Putamen (tissue), 1 donor: Measurements from ENCODE around the gene ELOB.

Experiments
- DNase-seq: peaks from one replicate; pipeline ENCODE4 v3.0.0-alpha.2; 2016; ENCODE audit warnings: low spot score

ELOB gene

DNA sequence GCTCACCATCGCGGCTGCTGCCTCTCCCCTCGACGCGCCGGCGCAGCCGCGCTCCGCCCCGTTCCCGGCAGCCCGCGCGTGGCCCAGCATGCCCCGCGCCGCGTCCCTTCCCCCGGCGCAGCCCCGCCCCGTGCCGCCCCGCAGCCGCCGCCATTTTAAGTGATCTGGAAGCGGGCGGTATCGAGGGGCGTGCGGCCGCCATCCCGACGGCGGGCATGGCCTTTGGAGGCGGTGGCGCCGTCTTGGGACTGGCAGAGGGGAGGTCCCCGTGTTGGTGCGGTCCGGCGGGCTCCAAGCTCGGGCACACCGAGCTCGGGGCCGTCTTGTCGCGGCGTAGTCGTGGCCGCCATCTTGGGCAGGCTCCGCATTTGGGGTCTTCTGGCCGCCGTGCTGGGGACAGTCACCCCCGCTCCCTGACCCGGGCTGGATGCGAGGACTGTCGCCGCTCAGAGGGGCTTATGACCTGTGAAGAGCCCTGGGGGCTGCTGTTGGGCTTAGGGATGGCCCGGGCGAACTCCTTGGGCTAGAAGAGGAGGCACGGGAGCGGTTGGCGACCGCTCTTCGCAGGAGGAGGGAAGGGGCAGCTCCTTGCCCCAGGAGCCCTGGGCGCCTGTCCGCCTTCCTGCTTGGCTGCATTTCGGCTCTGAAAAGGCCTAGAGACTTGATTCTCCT, at the start of gene ELOB:
Gene ELOB (minus strand): TSS at position 50 of the 672 bp plus-strand sequence. CDS start 41 bp downstream, at position 9.
- DNase-seq: peak; percentile 84

DNA sequence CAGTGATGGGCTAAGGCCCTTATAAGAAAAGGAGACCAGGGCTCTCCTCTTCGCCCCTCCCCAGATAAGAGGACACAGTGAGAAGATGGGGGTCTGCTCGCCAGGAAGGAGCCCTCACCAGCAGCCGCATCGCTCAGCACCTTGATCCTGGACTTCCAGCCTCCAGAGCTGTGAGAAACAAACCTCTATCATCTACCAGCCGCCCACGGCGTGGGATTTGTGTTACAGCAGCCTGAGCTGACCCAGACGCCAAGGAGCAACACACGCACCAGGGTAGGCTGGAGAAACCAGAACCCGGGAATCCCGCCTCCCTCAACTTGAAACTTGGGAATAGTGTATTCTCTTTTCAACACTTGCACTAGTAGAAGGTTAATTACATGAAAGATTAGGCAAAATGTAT, 48.8 kb upstream of the ELOB start:
- DNase-seq: no peak

DNA sequence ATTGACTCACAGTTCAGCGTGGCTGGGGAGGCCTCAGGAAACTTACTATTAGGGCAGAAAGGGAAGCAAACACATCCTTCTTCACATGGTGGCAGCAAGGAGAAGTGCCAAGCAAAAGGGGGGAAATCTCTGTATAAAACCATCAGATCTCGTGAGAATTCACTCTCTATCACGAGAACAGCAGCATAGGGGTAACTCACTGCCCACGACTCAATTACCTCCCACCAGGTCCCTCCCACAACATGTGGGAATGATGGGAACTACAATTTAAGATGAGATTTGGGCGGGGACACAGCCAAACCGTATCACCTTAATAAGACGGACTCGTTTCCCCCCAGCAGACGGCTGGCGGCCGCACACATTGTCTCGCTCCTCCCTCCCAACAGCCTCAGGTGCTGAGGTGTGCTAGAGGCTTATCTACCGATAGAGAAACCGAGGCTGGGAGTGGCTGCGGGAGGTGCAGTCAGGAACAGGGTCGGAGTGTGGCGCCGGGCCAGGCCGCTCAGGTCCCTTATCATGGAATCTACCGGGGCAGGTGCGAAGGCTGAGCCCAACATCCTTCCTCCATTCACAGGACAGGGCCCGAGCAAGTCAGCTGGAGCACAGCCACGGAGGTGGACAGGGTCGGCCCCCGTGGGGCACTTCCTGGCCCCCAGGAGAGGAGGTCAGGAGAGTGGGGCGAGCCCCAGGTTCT, 48.1 kb upstream of the ELOB start:
- DNase-seq: no peak

DNA sequence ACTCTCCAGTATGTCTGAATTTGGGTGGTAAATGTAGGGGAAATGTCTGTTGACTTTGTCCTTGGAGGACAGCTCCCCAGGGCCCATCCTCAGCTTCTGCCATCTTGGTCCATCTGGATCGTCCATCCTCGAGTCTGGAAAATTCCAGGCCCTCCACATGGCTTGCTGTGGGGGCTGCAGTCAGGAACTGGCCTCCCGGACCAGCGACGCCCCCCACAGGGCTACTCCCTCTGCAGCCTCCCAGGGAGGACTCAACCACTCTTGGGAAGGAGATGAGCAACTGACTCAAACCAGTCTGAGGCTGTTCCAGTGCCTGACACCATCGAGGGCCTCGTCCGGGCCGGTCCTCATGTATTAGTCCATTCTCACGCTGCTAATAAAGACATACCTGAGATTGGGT, 47.5 kb upstream of the ELOB start:
- no peak for DNase-seq

DNA sequence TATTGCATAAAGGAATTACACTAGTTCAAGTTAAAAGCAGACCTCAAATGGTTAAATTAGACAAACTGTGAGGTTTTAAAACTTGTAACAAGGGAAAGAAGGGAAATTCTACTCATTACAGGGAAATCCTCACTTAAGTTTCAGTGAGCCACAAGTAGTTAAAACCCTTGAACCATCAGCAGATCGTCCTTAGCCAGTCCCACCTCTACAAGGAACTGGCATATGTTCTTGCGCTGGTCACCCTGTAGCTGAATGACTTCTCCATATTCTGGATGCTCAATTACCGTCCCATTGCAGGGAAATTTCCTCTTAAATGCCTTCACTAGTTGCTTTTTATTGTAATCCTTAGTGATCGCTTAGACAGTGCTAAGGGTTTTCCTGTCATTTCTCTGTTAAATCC, 45.4 kb upstream of the ELOB start:
- no peak for DNase-seq

DNA sequence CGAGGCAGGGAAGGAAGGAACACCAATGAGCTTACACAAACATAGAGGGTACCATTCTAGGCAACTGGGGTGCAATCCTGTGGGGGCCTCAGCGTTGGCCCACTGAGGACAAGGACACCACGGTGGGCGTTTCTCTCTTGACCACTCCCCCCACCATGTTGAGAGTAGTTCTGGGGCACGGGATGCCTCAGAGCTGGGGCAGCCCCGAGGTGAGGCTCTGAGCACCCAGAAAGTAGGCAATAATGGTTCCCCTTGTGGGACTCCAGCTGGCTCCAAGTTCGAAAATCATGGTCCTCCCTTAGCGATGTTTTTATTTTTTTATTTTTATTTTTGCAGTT, 45.0 kb upstream of the ELOB start:
- no peak for DNase-seq

DNA sequence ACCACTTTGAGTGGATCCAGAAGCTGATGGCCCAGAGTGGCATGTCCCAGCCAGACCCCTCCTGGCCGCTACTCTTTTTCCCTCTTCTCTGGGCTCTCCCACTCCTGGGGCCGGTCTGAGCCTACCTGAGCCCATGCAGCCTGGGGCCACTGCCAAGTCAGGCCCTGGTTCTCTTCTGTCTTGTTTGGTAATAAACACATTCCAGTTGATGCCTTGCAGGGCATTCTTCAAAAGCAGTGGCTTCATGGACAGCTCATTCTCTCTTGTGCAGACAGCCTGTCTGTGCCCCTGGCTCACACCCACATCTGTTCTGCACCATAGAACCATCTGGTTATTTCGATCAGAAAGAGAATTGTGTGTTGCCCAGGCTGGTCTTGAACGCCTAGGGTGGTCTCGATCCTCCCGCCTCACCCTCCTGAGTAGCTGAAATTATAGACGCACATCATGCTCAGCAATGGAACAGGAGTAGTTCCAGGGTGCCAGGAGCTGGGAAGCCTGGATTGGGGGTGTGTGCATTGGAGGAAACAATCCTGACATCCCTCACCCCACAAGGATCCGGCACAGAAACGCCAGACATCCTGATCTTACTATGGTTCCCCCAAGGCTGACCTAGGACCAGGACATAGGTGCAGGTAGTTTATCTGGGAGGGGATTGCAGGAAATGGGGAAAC, 44.5 kb upstream of the ELOB start:
- DNase-seq: no peak

DNA sequence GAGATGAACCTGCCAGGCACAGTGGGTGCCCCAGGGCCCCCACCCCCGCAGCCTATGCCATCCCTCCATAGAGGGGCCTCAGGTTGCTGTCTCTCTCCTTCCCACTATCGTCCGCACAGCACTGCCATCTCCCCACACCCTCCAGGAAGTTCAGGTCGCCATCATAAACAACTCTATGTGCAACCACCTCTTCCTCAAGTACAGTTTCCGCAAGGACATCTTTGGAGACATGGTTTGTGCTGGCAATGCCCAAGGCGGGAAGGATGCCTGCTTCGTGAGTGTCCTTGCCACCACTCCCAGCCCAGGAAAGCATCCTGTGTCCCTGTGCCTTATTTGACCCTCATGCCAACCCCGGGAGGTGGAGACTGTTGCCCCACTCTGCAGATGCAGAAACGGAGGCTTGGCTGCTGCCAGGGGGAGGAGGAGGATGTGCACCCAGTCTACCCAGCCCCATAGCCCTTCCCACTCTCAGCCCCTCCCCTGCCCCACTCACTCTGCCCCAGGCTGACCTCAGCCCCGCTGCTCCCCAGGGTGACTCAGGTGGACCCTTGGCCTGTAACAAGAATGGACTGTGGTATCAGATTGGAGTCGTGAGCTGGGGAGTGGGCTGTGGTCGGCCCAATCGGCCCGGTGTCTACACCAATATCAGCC, 43.9 kb upstream of the ELOB start:
- DNase-seq: no peak

DNA sequence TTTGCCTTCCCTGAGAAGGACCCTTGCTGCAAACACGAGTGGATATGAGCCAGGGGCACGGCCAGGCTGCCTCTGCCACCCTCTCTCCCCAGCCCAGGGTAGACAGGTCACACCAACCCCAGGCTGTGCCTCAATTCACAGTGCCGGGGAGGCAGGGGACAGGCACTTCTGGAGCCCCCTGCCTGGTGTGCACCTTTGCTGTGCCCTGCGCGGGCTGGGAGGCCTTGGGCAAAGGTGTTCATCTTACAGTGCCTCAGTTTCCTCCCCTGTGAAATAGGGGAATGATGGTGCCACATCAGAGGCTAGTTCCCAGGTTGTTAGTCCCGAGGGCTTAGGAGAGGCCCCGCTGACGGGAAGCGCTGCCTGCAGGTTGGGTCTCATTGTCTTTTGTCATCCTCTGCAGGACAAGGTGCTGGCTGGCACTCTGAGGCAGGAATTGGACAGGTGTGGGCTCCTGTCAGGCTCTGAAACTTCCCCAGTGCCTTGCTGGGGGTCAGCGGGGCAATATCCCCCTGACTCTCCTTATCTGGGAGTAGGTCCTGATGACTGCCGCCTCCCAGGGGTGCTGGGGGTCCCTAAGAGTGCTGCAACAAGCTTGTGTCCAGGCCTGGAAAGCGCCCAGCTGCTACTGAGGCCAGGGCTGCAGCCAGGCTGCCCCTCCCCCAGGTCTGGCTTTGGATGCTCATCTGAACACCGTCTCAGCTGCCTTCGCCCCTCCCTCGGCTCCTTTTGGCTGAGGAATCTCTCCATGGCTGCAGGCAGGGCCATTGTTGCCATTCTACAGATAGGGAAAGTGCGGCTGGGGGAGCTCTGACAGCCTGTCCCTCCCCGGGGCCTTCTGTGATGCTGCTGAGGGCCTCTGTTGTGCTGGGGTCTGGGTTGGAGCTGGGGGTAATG, 43.1 kb upstream of the ELOB start:
- no peak for DNase-seq

DNA sequence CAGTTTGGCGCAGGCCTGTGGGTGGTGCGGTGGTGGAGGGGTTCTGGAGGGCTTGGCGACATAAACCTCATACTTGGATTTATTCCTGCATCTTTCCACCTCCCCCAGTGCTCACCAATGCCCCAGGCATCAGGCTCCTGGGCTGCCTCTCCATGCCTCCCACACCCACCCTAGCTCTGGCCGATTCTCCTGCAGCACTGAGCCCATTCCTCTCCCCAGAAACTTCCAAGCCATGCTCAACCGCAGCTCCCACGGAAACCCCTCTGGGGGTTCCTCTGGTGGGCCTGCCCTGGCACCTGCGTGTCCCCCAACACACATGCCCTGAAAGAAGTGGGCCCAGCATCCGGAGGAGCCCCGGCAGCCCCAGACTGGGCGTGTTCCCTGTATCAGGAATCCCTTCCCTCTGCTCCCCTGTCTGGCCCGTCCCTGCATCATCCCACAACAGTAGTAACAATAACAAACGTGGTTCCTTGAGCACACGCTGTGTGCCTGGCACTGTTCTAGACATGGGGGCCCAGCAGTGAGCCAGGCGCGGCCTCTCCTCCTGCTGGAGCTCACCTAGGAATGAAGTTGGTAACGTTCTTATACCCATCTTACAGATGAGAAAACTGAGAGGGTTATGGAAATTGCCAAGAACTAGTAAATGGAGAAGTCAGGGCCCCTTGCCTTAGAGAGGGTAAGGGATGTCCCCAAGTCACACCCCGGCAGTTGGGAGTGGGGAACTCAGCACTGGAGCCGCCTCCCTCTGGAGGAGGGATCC, 42.3 kb upstream of the ELOB start:
- no peak for DNase-seq

DNA sequence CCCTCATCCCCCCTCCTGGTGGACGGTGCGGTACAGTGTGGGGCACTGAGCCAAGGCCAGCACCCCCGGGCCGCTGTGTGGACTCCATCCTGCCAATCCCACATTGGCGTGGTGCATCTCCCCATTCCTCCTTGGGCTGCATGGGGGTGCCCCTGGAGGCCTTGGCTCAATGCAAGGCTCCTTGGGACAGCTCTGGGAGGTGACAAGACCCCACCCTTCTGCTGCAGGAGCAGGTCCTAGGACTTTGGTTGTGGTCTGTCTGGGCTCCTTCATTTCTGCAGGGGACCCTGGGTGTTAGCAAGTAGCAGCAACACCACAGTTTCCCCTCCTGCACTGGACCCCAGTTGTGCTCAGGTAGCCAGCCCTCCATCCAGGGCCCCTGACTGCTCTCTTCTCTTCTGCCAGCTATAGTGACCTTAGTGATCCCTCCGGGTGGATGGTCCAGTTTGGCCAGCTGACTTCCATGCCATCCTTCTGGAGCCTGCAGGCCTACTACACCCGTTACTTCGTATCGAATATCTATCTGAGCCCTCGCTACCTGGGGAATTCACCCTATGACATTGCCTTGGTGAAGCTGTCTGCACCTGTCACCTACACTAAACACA, 41.3 kb upstream of the ELOB start:
- no peak for DNase-seq

DNA sequence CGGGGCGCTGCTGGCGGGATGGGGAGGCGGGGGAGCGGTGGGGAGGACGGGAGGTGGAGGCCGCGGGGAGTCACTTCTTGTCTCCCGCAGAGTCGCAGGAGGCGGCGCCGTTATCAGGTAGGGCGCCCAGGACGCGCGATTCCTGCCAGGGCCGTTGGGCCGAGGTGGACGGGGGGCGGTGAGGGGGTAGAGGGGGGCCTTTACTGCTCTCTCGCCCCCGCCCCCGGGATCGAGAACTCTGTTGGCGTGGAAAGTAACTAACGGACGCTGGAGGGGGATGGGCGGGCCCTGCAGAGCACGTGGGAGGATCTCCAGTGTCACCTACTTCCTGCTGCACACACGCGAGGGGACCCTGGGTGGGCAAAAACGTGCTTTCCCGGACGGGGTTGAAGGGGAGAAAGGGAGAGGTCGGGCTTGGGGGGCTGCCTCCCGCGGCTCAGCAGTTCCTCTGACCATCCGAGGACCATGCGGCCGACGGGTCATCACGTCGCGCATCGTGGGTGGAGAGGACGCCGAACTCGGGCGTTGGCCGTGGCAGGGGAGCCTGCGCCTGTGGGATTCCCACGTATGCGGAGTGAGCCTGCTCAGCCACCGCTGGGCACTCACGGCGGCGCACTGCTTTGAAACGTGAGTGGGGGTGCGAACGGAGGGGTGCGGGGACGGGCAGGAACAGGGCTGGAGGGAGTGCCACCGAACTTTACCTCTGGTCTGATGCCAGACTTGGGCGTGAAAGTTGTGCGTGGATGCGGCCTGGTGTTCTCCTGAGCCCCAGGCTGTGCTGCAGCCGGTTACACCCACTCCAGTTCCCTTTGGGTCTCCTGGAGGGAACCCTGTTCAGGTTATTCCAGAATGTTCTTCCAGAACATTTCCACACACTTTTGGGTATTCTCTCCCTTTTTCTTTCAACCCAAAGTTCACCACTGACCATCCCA, 40.5 kb upstream of the ELOB start:
- DNase-seq: no peak

DNA sequence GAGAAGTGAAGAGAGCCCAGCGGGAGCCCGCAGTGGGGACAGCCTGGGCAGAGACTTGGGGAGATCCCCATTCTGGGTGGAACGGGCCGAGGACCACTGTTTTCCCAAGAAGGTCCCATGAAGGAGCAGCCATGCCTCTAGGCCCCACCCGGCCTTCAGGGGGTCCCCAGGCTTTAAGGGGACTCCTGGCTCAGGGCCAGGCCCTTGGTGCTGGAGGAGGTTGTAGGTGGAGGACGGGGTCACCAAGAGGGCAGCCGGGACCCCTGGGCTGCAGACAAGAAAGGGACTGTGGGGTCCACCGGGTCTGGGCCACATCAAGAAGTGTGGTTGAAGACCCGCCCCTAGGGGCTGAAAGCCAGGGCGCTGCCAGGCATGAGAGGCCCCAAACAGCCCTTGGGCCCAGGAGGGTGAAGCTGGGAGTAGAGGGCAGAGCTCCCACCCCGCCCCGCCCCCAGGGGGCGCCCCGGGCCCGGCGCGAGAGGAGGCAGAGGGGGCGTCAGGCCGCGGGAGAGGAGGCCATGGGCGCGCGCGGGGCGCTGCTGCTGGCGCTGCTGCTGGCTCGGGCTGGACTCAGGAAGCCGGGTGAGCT, 39.8 kb upstream of the ELOB start, which contains the start of gene PRSS21:
Gene PRSS21 (plus strand): TSS at position 487 of the 589 bp plus-strand sequence. CDS start 32 bp downstream, at position 519.
- DNase-seq: no peak

DNA sequence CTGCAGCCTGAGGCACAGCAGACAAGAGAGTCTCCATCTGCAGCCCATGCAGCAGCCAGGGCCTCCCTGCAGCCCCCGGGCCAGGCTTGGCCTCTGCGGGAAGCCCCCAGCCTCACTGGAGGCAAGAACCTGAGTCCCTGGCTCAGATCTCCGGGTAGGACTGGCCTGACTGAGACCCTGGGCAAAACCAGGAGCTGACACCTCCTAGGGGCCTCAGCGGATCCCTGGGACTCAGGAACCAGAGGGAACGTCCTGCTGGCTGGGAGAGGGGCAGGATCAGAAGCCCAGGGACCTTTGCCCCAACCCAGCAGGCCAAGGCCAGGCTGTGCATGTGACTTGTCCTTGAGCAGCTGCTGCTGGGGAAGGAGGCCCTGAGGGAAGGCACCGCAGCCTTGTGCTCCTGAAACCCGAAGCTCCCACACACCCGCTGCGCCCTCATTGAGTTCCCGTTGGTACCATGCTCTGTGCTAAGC, 38.3 kb upstream of the ELOB start:
- DNase-seq: no peak

DNA sequence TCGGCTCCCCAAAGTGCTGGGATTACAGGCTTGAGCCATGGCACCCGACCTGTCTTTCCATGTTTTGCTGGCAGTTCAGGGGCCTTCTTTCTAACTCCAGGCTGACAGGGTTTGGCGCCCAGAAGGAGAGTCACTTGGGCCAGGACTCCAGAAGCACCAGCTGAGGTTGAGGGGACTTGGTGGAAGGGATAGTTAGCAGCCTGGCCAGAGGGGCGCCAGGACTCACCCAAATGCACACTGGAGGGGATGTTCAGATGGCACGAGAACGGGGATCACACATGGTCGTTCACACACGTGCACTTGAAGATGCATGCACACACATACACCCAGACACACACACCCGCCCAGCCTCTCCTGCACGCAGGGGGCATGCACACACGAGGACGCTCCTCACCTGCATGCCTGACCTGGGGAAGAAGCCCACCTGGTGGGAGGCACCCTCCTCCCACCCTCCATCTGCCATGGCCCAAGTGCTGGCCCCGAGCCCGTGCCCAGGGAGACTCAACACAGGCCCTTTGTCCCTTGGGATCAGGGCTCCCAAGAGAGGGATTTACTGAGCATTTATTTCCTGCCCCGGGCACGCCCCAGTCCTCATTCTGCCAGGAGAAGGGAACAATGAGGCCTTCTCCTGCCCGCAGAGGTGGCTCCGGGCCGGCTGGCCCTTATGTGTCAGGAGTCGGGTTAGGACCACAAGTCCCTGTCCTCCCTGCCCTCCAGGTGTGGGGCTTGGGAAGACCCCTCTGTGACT, 37.6 kb upstream of the ELOB start:
- no peak for DNase-seq

DNA sequence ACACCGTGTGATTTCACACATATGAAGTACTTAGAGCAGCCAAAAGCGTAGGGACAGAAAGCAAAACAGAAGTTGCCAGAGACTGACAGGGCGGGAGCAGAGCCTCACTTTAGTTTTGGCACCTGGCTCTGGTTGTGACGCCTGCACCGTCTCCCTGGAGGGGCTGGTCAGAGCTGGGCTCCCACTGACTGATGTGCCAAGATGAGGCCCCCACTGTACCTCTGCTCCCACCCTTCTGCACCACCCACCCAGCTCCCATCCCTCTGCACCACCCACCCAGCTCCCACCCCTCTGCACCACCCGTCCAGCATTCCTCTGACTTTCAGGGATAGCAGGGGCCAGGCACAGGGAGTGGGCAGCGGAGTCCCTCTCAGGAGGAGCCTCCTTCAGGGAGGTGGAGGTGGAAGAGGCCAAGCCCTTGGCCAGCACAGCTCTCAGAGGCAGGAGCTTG, 36.7 kb upstream of the ELOB start:
- no peak for DNase-seq

DNA sequence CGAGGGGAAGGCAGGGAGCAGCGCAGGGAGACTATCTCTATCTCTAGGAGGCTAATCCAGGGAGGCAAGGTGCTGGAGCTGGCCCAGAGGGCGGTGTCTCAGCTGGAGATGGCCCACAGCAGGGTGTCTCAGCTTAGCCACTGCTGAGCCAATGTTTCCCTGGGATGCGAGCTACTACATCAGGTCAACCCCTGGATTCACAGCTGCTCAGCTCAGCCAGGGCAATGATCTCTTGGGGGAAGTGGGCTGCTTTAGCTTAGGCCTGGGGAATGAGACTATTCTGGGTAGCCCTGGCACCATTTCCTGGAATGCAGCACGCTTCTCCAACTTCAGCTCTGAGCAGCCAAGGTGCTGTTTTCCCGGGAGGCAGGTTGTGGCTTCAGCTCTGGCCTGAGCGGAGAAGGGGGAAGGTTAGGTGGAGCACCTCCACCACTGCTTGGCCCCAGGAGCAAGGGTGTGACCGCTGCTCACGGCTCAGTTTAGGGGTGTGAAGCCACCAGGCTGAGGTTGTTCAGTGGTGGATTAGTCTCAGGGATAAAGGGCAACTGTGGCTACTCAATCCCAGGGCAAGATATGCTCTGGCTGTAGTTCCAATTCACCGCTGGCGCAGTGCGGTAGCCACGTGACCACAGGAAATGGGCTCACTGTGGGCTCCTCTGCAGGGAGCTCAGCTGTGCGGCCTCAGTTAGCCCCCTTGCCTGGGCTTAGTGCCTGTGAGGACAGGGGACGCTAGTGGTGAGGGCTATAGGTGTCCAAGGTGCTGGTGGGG, 34.8 kb upstream of the ELOB start:
- DNase-seq: no peak
